Measurements from ENCODE around the gene GGA2. TPM values are rescaled to one million over a fixed set of nuclear protein-coding genes. Genes with fewer than 3 reads are reported as not detected.

The GGA2 gene
- total RNA-seq, 4 donors from 2014 or later = 19.4 to 53.8 (median 23.9) TPM

GRCh38 chr16:23420011-23420410 is 90.3 kb downstream of the GGA2 start:
- Histone ChIP-seq H3K9me3 (no peaks in the 10 kb centered on the region), H3K4me3 (no peak overlapping the region), H3K27me3 (no peaks in the 10 kb centered on the region), H3K4me1 (peaks cover 17 to 31% (median 20%) of the 10 kb centered on the region in 3 donors), H3K36me3 (peaks cover 8 to 48% (median 12%) of the 10 kb centered on the region in 3 donors), H3K27ac (peak overlapping the region in 3 of 4 donors; percentile 38 to 57 (median 38))
- intact Hi-C loops (cut with DNase I) = no loop called here
- WGBS, 2 donors = 73 to 80% methylated on average over 5 of the region's 5 CpGs
- no peak for TF ChIP-seq CTCF (IDR thresholded peaks at IDR 0.05)
- no peak for DNase-seq

- no peak for TF ChIP-seq POLR2A (IDR thresholded peaks at IDR 0.05)
- no peak for TF ChIP-seq CTCF (IDR thresholded peaks at IDR 0.05)
- Histone ChIP-seq H3K4me1 (peaks cover 0 to 9% (median 0%) of the 10 kb centered on the region in 3 donors), H3K9me3 (no peaks in the 10 kb centered on the region), H3K36me3 (peaks cover 12 to 80% (median 16%) of the 10 kb centered on the region in 3 donors), H3K4me3 (no peak overlapping the region), H3K27ac (no peak overlapping the region), H3K27me3 (no peaks in the 10 kb centered on the region)
- 97% methylated on average over 7 of the region's 7 CpGs; no CpG with 5 or more reads in 1 of the 2 donors for WGBS, 2 donors
- intact Hi-C loops (cut with DNase I) = no loop called here
- DNase-seq = no peak
These were observed 93.5 kb downstream of the GGA2 start for GRCh38 chr16:23416816-23417215.

GRCh38 chr16:23414731-23415130 is 95.6 kb downstream of the GGA2 start:
- 83 to 85% methylated on average over 4 to 5 of the region's 6 CpGs for WGBS, 2 donors
- H3K27me3 ChIP-seq = no peaks in the 10 kb centered on the region
- intact Hi-C loops (cut with DNase I) = no loop called here
- no peaks in the 10 kb centered on the region for H3K4me1 ChIP-seq
- no peak overlapping the region for H3K4me3 ChIP-seq
- no peak for DNase-seq
- TF ChIP-seq CTCF (IDR thresholded peaks at IDR 0.05) (no peak), POLR2A (IDR thresholded peaks at IDR 0.05) (no peak)
- H3K36me3 ChIP-seq = peaks cover 12 to 100% (median 28%) of the 10 kb centered on the region in 3 donors
- no peaks in the 10 kb centered on the region for H3K9me3 ChIP-seq
- H3K27ac ChIP-seq = no peak overlapping the region

Small RNA genes within 50 kb of the gene (small RNA-seq; reads per million reads assigned to genes)
- gene RF00072 = 0 reads per million in 4 donors

Other genes starting within 250 kb of the GGA2 start
- gene SCNN1B, start 208.2 kb downstream of the GGA2 start, total RNA-seq = 10 to 100 TPM; 24.9 to 86.8 (median 36.2) TPM
- 10 to 100 TPM; 10.4 to 17.6 (median 15.3) TPM for gene COG7, start 57.3 kb downstream of the GGA2 start, total RNA-seq
- gene EARS2, start 46.9 kb upstream of the GGA2 start, total RNA-seq = 10 to 100 TPM; 15.2 to 32.7 (median 24.6) TPM
- 10 to 100 TPM; 31.9 to 53.6 (median 45.4) TPM for gene UBFD1, start 47.2 kb upstream of the GGA2 start, total RNA-seq
- gene NDUFAB1, start 85.8 kb upstream of the GGA2 start, total RNA-seq = 100 to 1,000 TPM in 1 of 4 donors, 10 to 100 TPM in 3; 68.0 to 110 (median 83.3) TPM
- gene PALB2, start 130.8 kb upstream of the GGA2 start, total RNA-seq = 10 to 100 TPM in 3 of 4 donors, 1 to 10 TPM in 1; 9.1 to 16.0 (median 12.4) TPM
- gene DCTN5, start 131.0 kb upstream of the GGA2 start, total RNA-seq = 10 to 100 TPM; 38.3 to 75.8 (median 49.2) TPM
- 10 to 100 TPM; 13.0 to 45.3 (median 17.7) TPM for gene PLK1, start 168.4 kb upstream of the GGA2 start, total RNA-seq
- 1 to 10 TPM in 1 of 4 donors, under 1 TPM in 2, not detected in 1; 0.11 to 4.2 (median 0.57) TPM for gene ERN2, start 202.7 kb upstream of the GGA2 start, total RNA-seq
- gene CHP2, start 244.5 kb upstream of the GGA2 start, total RNA-seq = under 1 TPM in 2 of 4 donors, not detected in 2; 0.09 to 0.38 TPM

All from esophagus squamous epithelium (tissue), 5 donors.